IMR-90 (cell line): ENCODE results near the gene C22orf15.

Experiments
- FOS ChIP-seq: fragments of 150-350 bp; IDR thresholded peaks from 2 replicates; pipeline ENCODE4 v1.6.1; 2016; ENCODE audit warnings: low read depth, low read length
- NFE2L2 ChIP-seq: fragments of 150-350 bp; IDR thresholded peaks from 2 replicates; pipeline ENCODE4 v1.6.1; 2016; ENCODE audit warnings: low read depth, mild to moderate bottlenecking, low read length
- POLR2A ChIP-seq: IDR thresholded peaks from 2 replicates; pipeline ENCODE4 v1.6.1; 2012; ENCODE audit warnings: mild to moderate bottlenecking, low read depth, low read length
- RAD21 ChIP-seq: IDR thresholded peaks from 2 replicates; pipeline ENCODE4 v1.6.1; 2012; ENCODE audit warnings: low read length, improper control_type of control experiment
- RFX5 ChIP-seq: IDR thresholded peaks from 2 replicates; pipeline ENCODE4 v1.8.0; 2012; ENCODE audit warnings: low read depth, mild to moderate bottlenecking, low read length, moderate library complexity
- USF2 ChIP-seq: fragments of 150-350 bp; IDR thresholded peaks from 2 replicates; pipeline ENCODE4 v1.6.1; 2017; ENCODE audit warnings: mild to moderate bottlenecking, antibody characterized with exemption, low read length, low read depth
- TF ChIP-seq, protein P1 (sequence below): conservative IDR thresholded peaks from 2 replicates; pipeline ENCODE4 v1.5.1; 2012; ENCODE audit warnings: mild to moderate bottlenecking, low read depth, low read length, improper control_type of control experiment

- TF ChIP-seq, protein P1, sequence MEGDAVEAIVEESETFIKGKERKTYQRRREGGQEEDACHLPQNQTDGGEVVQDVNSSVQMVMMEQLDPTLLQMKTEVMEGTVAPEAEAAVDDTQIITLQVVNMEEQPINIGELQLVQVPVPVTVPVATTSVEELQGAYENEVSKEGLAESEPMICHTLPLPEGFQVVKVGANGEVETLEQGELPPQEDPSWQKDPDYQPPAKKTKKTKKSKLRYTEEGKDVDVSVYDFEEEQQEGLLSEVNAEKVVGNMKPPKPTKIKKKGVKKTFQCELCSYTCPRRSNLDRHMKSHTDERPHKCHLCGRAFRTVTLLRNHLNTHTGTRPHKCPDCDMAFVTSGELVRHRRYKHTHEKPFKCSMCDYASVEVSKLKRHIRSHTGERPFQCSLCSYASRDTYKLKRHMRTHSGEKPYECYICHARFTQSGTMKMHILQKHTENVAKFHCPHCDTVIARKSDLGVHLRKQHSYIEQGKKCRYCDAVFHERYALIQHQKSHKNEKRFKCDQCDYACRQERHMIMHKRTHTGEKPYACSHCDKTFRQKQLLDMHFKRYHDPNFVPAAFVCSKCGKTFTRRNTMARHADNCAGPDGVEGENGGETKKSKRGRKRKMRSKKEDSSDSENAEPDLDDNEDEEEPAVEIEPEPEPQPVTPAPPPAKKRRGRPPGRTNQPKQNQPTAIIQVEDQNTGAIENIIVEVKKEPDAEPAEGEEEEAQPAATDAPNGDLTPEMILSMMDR = no peak
- TF ChIP-seq RAD21 (no peak), POLR2A (no peak), RFX5 (no peak), FOS (no peak), NFE2L2 (no peak), USF2 (no peak)
Measured at GRCh38 chr22:23718371-23719165, 44.2 kb upstream of the C22orf15 start.
